Stromal cell of bone marrow (primary cell): ENCODE measurements around the gene RWDD4.
"Not testable (repeated sequence)": the region's sequence is repeated elsewhere in the genome, so short reads cannot be mapped to it uniquely, and the experiment has no call there.

Experiments
- DNase-seq: peaks from one replicate; pipeline ENCODE4 v3.0.0-alpha.2; 2012; ENCODE audit warnings: low read depth

RWDD4 gene

GRCh38 chr4:183635741-183636140, 23.2 kb downstream of the RWDD4 start:
- DNase-seq, result no peak

GRCh38 chr4:183635321-183635720, 23.7 kb downstream of the RWDD4 start:
- DNase-seq, result no peak

GRCh38 chr4:183633476-183634400, 25.2 kb downstream of the RWDD4 start:
- DNase-seq, result no peak

- no peak for DNase-seq
Observed at GRCh38 chr4:183632689-183633088, 26.3 kb downstream of the RWDD4 start.

- no peak for DNase-seq
Observed at GRCh38 chr4:183631577-183632198, 27.3 kb downstream of the RWDD4 start.

GRCh38 chr4:183627979-183628588, 30.9 kb downstream of the RWDD4 start:
- DNase-seq, result no peak

- not testable (repeated sequence) for DNase-seq
Observed at GRCh38 chr4:183627286-183627685, 31.7 kb downstream of the RWDD4 start.

- DNase-seq, result no peak
Observed at GRCh38 chr4:183626168-183626567, 32.8 kb downstream of the RWDD4 start.

- no peak for DNase-seq
Observed at GRCh38 chr4:183624548-183624947, 34.4 kb downstream of the RWDD4 start.

GRCh38 chr4:183621875-183622274, 37.1 kb downstream of the RWDD4 start:
- no peak for DNase-seq

- no peak for DNase-seq
Observed at GRCh38 chr4:183620421-183620820, 38.6 kb downstream of the RWDD4 start.

- DNase-seq, result no peak
Observed at GRCh38 chr4:183618681-183619080, 40.3 kb downstream of the RWDD4 start.

- DNase-seq, result no peak
Observed at GRCh38 chr4:183617075-183617474, 41.9 kb downstream of the RWDD4 start.

GRCh38 chr4:183612329-183613250, 46.4 kb downstream of the RWDD4 start:
- DNase-seq, result no peak

GRCh38 chr4:183611210-183611830, 47.7 kb downstream of the RWDD4 start:
- DNase-seq, result no peak

- peak; percentile 32 for DNase-seq
Observed at GRCh38 chr4:183610613-183611012, 48.4 kb downstream of the RWDD4 start.

GRCh38 chr4:183610033-183610432, 49.0 kb downstream of the RWDD4 start:
- peak; percentile 63 for DNase-seq

- no peak for DNase-seq
Observed at GRCh38 chr4:183609151-183609550, 49.8 kb downstream of the RWDD4 start.

- DNase-seq, result no peak
Observed at GRCh38 chr4:183607894-183608293, 51.1 kb downstream of the RWDD4 start.

- no peak for DNase-seq
Observed at GRCh38 chr4:183602557-183603027, 56.4 kb downstream of the RWDD4 start.

GRCh38 chr4:183601381-183601780, 57.6 kb downstream of the RWDD4 start:
- DNase-seq, result no peak
